Right hindlimb (tissue), 1 donor: ENCODE measurements around the gene PPP2R2D.
A peak's percentile ranks its signal among the peaks of the same experiment; 100 is the strongest.
"Not testable (repeated sequence)": the region's sequence is repeated elsewhere in the genome, so short reads cannot be mapped to it uniquely, and the experiment has no call there.

Experiments
- DNase-seq: peaks from one replicate; pipeline ENCODE4 v3.0.0-alpha.2; 2018

The PPP2R2D gene

GRCh38 chr10:131869344-131869743 is 31.5 kb upstream of the PPP2R2D start:
- DNase-seq = no peak

GRCh38 chr10:131870411-131870810 is 30.4 kb upstream of the PPP2R2D start:
- no peak for DNase-seq

- no peak for DNase-seq
Observed at GRCh38 chr10:131870831-131871672, 29.8 kb upstream of the PPP2R2D start.

- DNase-seq = no peak
Observed at GRCh38 chr10:131871673-131872005, 29.2 kb upstream of the PPP2R2D start.

GRCh38 chr10:131872011-131872826 is 28.6 kb upstream of the PPP2R2D start:
- no peak for DNase-seq

GRCh38 chr10:131872827-131873375 is 27.9 kb upstream of the PPP2R2D start:
- DNase-seq = no peak

GRCh38 chr10:131874991-131875451 is 25.8 kb upstream of the PPP2R2D start:
- peak; percentile 89 for DNase-seq

GRCh38 chr10:131875501-131875900 is 25.3 kb upstream of the PPP2R2D start:
- DNase-seq = no peak

GRCh38 chr10:131876017-131876416 is 24.8 kb upstream of the PPP2R2D start:
- DNase-seq = no peak

- DNase-seq = no peak
Observed at GRCh38 chr10:131876508-131876907, 24.3 kb upstream of the PPP2R2D start.

GRCh38 chr10:131880016-131880590 is 20.7 kb upstream of the PPP2R2D start:
- no peak for DNase-seq

- DNase-seq = no peak
Observed at GRCh38 chr10:131881104-131881880, 19.5 kb upstream of the PPP2R2D start.

GRCh38 chr10:131882151-131882550 is 18.7 kb upstream of the PPP2R2D start:
- no peak for DNase-seq

- DNase-seq = no peak
Observed at GRCh38 chr10:131882590-131883451, 18.0 kb upstream of the PPP2R2D start.

- not testable (repeated sequence) for DNase-seq
Observed at GRCh38 chr10:131883621-131884393, 17.0 kb upstream of the PPP2R2D start.

GRCh38 chr10:131885391-131886165 is 15.2 kb upstream of the PPP2R2D start:
- peak; percentile 54 for DNase-seq

GRCh38 chr10:131886237-131886636 is 14.6 kb upstream of the PPP2R2D start:
- no peak for DNase-seq

- DNase-seq = no peak
Observed at GRCh38 chr10:131888186-131888604, 12.6 kb upstream of the PPP2R2D start.

- DNase-seq = no peak
Observed at GRCh38 chr10:131889755-131890154, 11.1 kb upstream of the PPP2R2D start.
